SK-N-SH (cell line): ENCODE measurements around the gene SSUH2.

Experiments used
- ELF1 ChIP-seq: IDR thresholded peaks from 2 replicates; pipeline ENCODE4 v1.4.0; 2012
- EP300 ChIP-seq, 2 experiments: IDR thresholded peaks; 2 replicates each; pipeline versions ENCODE4 v1.4.0 to v1.6.1; 2012; ENCODE audit warnings: borderline replicate concordance in 1 of 2, low read depth in 1 of 2, low read length in 1 of 2
- FOXM1 ChIP-seq: IDR thresholded peaks from 2 replicates; pipeline ENCODE4 v1.4.0; 2012; ENCODE audit warnings: low read depth, mild to moderate bottlenecking
- GABPA ChIP-seq: IDR thresholded peaks from 2 replicates; pipeline ENCODE4 v1.4.0; 2012; ENCODE audit warnings: low read depth, mild to moderate bottlenecking
- NRF1 ChIP-seq: IDR thresholded peaks from 2 replicates; pipeline ENCODE4 v1.6.1; 2012; ENCODE audit warnings: low read depth, mild to moderate bottlenecking, low read length
- PBX3 ChIP-seq: IDR thresholded peaks from 2 replicates; pipeline ENCODE4; 2012
- POLR2AphosphoS5 ChIP-seq: IDR thresholded peaks from 2 replicates; pipeline ENCODE4 v1.6.1; 2012; ENCODE audit warnings: low read depth, low read length
- REST ChIP-seq: IDR thresholded peaks from 2 replicates; pipeline ENCODE4 v1.6.1; 2012; ENCODE audit warnings: mild to moderate bottlenecking, low read depth, low read length, moderate library complexity
- SMC3 ChIP-seq: IDR thresholded peaks from 2 replicates; pipeline ENCODE4 v1.6.1; 2012; ENCODE audit warnings: low read depth, low read length, improper control_type of control experiment
- USF2 ChIP-seq: fragments of 150-350 bp; IDR thresholded peaks from 2 replicates; pipeline ENCODE4 v1.6.1; 2017; ENCODE audit warnings: antibody characterized with exemption, low read length, low read depth, borderline replicate concordance
- YY1 ChIP-seq: IDR thresholded peaks from 2 replicates; pipeline ENCODE4 v1.4.0; 2012; ENCODE audit warnings: low read depth, mild to moderate bottlenecking
- TF ChIP-seq, protein P1 (sequence below): IDR thresholded peaks from 2 replicates; pipeline ENCODE4 v1.4.0; 2012; ENCODE audit warnings: low read depth
- TF ChIP-seq, protein P2 (sequence below): fragments of 200-600 bp; sonication (generic); IDR thresholded peaks from 2 replicates; pipeline ENCODE4 v1.6.1; 2017; ENCODE audit warnings: antibody characterized with exemption, mild to moderate bottlenecking, moderate library complexity
- TF ChIP-seq, protein P3 (sequence below): IDR thresholded peaks from 2 replicates; pipeline ENCODE4 v1.4.0; 2012; ENCODE audit warnings: low read depth, borderline replicate concordance

DNA sequence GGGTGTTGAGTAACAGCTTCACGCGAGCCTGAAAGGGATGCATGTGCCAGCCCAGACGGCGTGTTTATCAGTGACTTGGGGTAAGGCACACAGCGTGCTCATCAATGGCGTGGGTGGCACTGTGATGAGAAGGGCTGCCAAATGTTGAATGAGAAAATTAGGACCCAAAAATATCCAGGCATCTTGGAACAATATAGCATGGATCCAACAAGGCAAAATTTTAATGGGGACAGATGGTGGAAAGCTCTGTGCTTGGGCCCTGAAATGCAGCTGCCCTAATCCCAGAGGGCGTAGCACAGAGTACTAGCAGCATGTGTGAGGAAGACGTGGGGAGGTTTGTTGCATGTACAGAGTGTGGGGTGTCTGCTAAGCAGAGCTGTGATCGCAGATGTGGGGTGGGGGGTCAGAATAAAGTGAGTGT, 48.9 kb downstream of the SSUH2 start:
- TF ChIP-seq, protein P1, sequence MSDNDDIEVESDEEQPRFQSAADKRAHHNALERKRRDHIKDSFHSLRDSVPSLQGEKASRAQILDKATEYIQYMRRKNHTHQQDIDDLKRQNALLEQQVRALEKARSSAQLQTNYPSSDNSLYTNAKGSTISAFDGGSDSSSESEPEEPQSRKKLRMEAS = no peak
- TF ChIP-seq, protein P2, sequence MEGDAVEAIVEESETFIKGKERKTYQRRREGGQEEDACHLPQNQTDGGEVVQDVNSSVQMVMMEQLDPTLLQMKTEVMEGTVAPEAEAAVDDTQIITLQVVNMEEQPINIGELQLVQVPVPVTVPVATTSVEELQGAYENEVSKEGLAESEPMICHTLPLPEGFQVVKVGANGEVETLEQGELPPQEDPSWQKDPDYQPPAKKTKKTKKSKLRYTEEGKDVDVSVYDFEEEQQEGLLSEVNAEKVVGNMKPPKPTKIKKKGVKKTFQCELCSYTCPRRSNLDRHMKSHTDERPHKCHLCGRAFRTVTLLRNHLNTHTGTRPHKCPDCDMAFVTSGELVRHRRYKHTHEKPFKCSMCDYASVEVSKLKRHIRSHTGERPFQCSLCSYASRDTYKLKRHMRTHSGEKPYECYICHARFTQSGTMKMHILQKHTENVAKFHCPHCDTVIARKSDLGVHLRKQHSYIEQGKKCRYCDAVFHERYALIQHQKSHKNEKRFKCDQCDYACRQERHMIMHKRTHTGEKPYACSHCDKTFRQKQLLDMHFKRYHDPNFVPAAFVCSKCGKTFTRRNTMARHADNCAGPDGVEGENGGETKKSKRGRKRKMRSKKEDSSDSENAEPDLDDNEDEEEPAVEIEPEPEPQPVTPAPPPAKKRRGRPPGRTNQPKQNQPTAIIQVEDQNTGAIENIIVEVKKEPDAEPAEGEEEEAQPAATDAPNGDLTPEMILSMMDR = no peak
- no peak for TF ChIP-seq FOXM1
- TF ChIP-seq YY1 = no peak
- TF ChIP-seq ELF1 = no peak
- TF ChIP-seq REST = no peak
- TF ChIP-seq PBX3 = no peak
- no peak for TF ChIP-seq SMC3
- no peak for TF ChIP-seq POLR2AphosphoS5
- TF ChIP-seq USF2 = no peak
- no peak for TF ChIP-seq NRF1
- no peak for TF ChIP-seq EP300 (IDR thresholded peaks at IDR 0.05; ENCODE audit: borderline replicate concordance in 1 of 2, low read depth in 1 of 2, low read length in 1 of 2)
- TF ChIP-seq, protein P3, sequence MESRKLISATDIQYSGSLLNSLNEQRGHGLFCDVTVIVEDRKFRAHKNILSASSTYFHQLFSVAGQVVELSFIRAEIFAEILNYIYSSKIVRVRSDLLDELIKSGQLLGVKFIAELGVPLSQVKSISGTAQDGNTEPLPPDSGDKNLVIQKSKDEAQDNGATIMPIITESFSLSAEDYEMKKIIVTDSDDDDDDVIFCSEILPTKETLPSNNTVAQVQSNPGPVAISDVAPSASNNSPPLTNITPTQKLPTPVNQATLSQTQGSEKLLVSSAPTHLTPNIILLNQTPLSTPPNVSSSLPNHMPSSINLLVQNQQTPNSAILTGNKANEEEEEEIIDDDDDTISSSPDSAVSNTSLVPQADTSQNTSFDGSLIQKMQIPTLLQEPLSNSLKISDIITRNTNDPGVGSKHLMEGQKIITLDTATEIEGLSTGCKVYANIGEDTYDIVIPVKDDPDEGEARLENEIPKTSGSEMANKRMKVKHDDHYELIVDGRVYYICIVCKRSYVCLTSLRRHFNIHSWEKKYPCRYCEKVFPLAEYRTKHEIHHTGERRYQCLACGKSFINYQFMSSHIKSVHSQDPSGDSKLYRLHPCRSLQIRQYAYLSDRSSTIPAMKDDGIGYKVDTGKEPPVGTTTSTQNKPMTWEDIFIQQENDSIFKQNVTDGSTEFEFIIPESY = no peak
- TF ChIP-seq GABPA = no peak
